ENCODE data around the gene ZFP1. TPM values are rescaled to one million over a fixed set of nuclear protein-coding genes. Genes with fewer than 3 reads are reported as not detected.

Gene ZFP1
- total RNA-seq, 2 experiments from 2014 or later: 23.9 to 25.0 TPM

- intact Hi-C loops (cut with micrococcal nuclease; ENCODE audit: unreplicated experiment): no loop called here
- Histone ChIP-seq H3K4me3 (ENCODE audit: low read depth, low read length, poor library complexity, severe bottlenecking) (no peak overlapping the region), H3K27ac (ENCODE audit: low read depth, low read length, poor library complexity, severe bottlenecking) (no peak overlapping the region), H3K36me3 (ENCODE audit: insufficient read depth, low read length) (no peaks in the 10 kb centered on the region), H3K4me2 (ENCODE audit: low read length) (no peak overlapping the region), H3K79me2 (ENCODE audit: insufficient read depth, low read depth, low read length) (no peaks in the 10 kb centered on the region), H4K20me1 (ENCODE audit: insufficient read depth, low read length) (no peaks in the 10 kb centered on the region), H3K9me2 (ENCODE audit: insufficient read depth, low read length) (no peaks in the 10 kb centered on the region), H3K4me1 (ENCODE audit: insufficient read depth, low read length, poor library complexity, severe bottlenecking) (peaks cover under 1% of the 10 kb centered on the region), H2AFZ (ENCODE audit: low read length) (no peak overlapping the region), H3K9me3 (ENCODE audit: low read length) (peaks cover 6% of the 10 kb centered on the region; the same call in 1 of the 2 replicates)
- BruUV-seq (replicated peaks): no TSS peak
- TF ChIP-seq EZH2phosphoT487 (IDR thresholded peaks at IDR 0.05; ENCODE audit: borderline replicate concordance, low read depth, low read length): no peak
- TF ChIP-seq, protein P1, sequence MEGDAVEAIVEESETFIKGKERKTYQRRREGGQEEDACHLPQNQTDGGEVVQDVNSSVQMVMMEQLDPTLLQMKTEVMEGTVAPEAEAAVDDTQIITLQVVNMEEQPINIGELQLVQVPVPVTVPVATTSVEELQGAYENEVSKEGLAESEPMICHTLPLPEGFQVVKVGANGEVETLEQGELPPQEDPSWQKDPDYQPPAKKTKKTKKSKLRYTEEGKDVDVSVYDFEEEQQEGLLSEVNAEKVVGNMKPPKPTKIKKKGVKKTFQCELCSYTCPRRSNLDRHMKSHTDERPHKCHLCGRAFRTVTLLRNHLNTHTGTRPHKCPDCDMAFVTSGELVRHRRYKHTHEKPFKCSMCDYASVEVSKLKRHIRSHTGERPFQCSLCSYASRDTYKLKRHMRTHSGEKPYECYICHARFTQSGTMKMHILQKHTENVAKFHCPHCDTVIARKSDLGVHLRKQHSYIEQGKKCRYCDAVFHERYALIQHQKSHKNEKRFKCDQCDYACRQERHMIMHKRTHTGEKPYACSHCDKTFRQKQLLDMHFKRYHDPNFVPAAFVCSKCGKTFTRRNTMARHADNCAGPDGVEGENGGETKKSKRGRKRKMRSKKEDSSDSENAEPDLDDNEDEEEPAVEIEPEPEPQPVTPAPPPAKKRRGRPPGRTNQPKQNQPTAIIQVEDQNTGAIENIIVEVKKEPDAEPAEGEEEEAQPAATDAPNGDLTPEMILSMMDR (conservative IDR thresholded peaks at IDR 0.05; ENCODE audit: low read length): no peak
- CTCF ChIA-PET (ENCODE audit: unreplicated experiment): no interaction called here
- POLR2A ChIA-PET: interaction anchor here (0.6 to 1.2 kb wide), 3 partner anchors 119 to 493 kb away, joined by 3 to 4 read pairs (median 3); partner anchors contain the start of gene ZNRF1
- no peak for DNase-seq (ENCODE audit: low spot score)
These were observed 31.4 kb upstream of the ZFP1 start for GRCh38 chr16:75116911-75117245.

- Histone ChIP-seq H3K79me2 (ENCODE audit: insufficient read depth, low read depth, low read length) (no peaks in the 10 kb centered on the region), H3K4me3 (ENCODE audit: low read depth, low read length, poor library complexity, severe bottlenecking) (no peak overlapping the region), H3K4me1 (ENCODE audit: insufficient read depth, low read length, poor library complexity, severe bottlenecking) (no peaks in the 10 kb centered on the region), H3K36me3 (ENCODE audit: insufficient read depth, low read length) (no peaks in the 10 kb centered on the region), H3K27ac (ENCODE audit: low read depth, low read length, poor library complexity, severe bottlenecking) (no peak overlapping the region), H4K20me1 (ENCODE audit: insufficient read depth, low read length) (no peaks in the 10 kb centered on the region), H3K9me3 (ENCODE audit: low read length) (peaks cover 10% of the 10 kb centered on the region), H2AFZ (ENCODE audit: low read length) (no peak overlapping the region), H3K4me2 (ENCODE audit: low read length) (no peak overlapping the region), H3K9me2 (ENCODE audit: insufficient read depth, low read length) (no peaks in the 10 kb centered on the region)
- TF ChIP-seq, protein P1 (conservative IDR thresholded peaks at IDR 0.05; ENCODE audit: low read length): no peak
- no peak for TF ChIP-seq EZH2phosphoT487 (IDR thresholded peaks at IDR 0.05; ENCODE audit: borderline replicate concordance, low read depth, low read length)
- no peak for DNase-seq (ENCODE audit: low spot score)
- no TSS peak for BruUV-seq (replicated peaks)
- intact Hi-C loops (cut with micrococcal nuclease; ENCODE audit: unreplicated experiment): no loop called here
- ChIA-PET CTCF (ENCODE audit: unreplicated experiment) (no interaction called here), POLR2A (interaction anchor here (0.7 to 1.2 kb wide), 3 partner anchors 44 to 134 kb away, joined by 3 to 4 read pairs (median 3); partner anchors contain the start of gene WDR59)
These were observed 29.3 kb upstream of the ZFP1 start for GRCh38 chr16:75118943-75119539.

DNA sequence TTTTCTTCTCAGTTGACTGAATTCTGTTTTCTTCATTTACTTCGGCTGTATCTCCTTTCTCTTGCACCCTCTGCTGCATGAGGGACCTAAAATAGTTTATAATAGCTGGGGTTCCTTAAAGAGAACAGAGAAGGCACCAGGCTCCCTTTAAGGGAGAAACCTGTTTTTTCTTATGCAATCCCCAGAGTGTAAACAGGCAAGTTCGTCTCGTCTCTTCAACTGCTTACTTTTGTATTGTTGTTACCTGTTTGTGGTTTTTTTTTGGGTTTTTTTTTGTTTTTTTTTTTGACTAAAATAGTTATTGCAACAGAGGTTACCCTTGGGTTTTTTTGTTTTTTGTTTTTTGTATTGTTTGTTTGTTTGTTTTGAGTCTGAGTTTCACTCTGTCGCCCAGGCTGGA lies 28.1 kb upstream of the ZFP1 start:
- peaks cover 10% of the 10 kb centered on the region for H3K9me3 ChIP-seq (ENCODE audit: low read length)
- H3K4me1 ChIP-seq (ENCODE audit: insufficient read depth, low read length, poor library complexity, severe bottlenecking): no peaks in the 10 kb centered on the region
- H3K79me2 ChIP-seq (ENCODE audit: insufficient read depth, low read depth, low read length): no peaks in the 10 kb centered on the region
- BruUV-seq (replicated peaks): no TSS peak
- CTCF ChIA-PET (ENCODE audit: unreplicated experiment): no interaction called here
- TF ChIP-seq, protein P1 (conservative IDR thresholded peaks at IDR 0.05; ENCODE audit: low read length): no peak
- no peak overlapping the region for H3K4me2 ChIP-seq (ENCODE audit: low read length)
- no peak overlapping the region for H3K4me3 ChIP-seq (ENCODE audit: low read depth, low read length, poor library complexity, severe bottlenecking)
- H3K9me2 ChIP-seq (ENCODE audit: insufficient read depth, low read length): no peaks in the 10 kb centered on the region
- H4K20me1 ChIP-seq (ENCODE audit: insufficient read depth, low read length): no peaks in the 10 kb centered on the region
- H2AFZ ChIP-seq (ENCODE audit: low read length): no peak overlapping the region
- POLR2A ChIA-PET: interaction anchor here (0.7 to 1.0 kb wide), 2 partner anchors 9 to 59 kb away, joined by 3 read pairs; no protein-coding TSS in a partner anchor
- DNase-seq (ENCODE audit: low spot score): no peak
- intact Hi-C loops (cut with micrococcal nuclease; ENCODE audit: unreplicated experiment): no loop called here
- H3K36me3 ChIP-seq (ENCODE audit: insufficient read depth, low read length): no peaks in the 10 kb centered on the region
- no peak overlapping the region for H3K27ac ChIP-seq (ENCODE audit: low read depth, low read length, poor library complexity, severe bottlenecking)
